HG02588 (cell line): Measurements from ENCODE around the gene PXMP4.
"Not testable (repeated sequence)": the region's sequence is repeated elsewhere in the genome, so short reads cannot be mapped to it uniquely, and the experiment has no call there.

Experiments
- ATAC-seq: cut with Tn5 transposase; IDR thresholded peaks from one replicate; pipeline ENCODE4 v1.9.1; 2021; ENCODE audit warnings: mild to moderate bottlenecking, moderate library complexity; ENCODE audit not compliant: unreplicated experiment

The PXMP4 gene, protein sequence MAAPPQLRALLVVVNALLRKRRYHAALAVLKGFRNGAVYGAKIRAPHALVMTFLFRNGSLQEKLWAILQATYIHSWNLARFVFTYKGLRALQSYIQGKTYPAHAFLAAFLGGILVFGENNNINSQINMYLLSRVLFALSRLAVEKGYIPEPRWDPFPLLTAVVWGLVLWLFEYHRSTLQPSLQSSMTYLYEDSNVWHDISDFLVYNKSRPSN

DNA sequence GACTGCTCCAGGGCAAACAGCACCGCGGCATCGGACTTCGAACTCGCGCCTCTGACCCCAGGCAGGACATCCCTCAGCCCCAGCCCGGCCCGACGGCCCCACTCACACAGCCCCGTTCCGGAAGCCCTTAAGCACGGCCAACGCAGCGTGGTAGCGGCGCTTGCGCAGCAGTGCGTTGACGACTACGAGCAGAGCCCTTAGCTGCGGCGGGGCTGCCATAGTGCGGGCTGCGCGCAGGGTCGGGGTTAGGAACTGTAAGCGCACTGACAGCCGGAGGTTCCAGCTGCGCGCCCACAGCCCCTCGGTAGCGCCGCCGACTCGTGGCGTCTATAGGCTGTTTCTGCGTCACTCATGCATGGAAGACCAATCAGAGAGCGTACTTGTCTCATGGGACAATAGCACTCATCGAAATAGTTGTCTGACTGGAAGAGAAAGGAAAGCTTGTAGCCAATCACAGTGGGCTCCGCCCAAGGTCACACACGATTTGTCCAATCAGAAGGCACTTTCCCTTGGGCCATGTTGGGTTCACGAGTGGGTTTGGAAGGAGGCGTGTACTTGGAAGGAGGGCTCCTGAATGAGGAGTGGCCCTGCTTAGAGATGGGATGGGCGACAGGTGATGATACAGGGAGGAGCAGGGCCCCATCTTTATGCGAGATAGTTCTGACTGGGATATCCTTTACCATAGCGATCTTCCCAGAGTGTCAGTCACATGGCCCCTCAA, at the start of gene PXMP4:
TSS of gene PXMP4 (minus strand) at position 322 of the 721 bp plus-strand sequence. CDS start at position 219, 103 bp downstream.
- ATAC-seq: peak; percentile 93

DNA sequence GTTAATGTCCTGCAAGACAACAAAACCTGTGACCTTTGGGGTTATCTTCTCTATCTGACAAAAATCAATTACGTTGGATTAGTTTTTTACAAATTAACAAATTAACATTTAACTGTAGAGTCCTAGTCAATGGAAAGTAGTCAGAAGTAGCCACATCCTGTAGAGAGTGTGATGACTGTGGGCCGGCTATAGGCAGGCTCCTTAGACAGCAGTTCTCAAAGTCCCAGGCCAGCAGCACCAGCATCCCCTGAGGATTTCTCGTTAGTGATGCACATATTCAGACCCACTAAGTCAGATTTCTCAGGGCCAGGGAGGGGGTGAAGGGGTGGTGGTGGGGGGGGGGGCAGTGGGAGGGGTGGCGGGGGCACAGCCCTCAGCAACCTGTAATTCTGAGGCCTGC, 48.9 kb upstream of the PXMP4 start:
- no peak for ATAC-seq

DNA sequence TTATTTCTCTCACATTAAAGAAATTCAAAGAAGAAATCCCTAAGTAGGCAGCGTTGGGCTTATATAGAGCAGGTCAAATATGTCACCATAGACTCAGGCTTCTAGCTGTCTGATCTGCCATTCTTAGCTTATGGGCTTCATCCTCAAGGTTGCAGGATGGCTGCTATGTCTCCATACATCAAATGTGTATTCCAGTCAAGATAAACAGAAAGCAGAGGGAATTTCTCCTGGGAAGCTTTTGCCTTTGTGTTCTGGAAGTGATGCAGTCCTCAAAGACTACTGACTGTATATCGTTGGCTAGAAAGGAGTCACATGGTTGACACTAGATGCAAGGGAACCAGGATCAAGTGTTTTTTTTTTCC, 47.6 kb upstream of the PXMP4 start:
- ATAC-seq: no peak

DNA sequence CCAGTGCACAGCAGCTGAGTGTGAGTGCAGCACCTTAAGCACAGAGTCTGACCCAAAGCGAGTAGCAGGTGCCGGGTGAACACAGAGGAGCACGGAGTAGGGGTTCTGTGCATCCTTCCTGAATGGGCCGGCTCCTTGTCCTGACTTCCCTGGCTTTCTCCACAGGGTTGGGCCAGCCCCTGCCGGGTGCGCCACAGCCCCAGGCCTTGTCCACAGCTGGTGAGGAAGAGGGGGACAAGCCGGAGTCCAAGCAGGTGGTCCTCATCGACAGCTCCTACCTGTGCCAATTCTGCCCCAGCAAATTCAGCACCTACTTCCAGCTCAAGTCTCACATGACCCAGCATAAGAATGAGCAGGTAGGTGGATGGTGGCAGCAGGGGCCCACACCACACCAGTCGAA, 46.6 kb upstream of the PXMP4 start:
- no peak for ATAC-seq

DNA sequence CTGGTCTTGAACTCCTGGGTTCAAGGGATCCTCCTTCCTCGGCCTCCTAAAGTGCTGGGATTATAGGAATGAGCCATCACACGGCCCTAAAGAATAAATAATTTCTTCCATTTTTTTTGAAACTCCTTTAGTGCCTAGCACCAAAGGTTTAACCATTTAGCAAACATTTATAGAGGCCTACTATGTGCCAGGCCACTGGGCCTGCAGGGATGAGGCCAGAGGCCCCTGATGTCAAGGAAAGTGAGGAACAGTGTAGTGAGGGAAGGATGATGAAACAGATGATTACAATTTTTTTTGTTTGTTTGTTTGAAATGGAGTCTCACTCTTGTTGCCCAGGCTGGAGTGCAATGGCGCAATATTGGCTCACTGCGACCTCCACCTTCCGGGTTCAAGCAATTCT, 45.5 kb upstream of the PXMP4 start:
- no peak for ATAC-seq

DNA sequence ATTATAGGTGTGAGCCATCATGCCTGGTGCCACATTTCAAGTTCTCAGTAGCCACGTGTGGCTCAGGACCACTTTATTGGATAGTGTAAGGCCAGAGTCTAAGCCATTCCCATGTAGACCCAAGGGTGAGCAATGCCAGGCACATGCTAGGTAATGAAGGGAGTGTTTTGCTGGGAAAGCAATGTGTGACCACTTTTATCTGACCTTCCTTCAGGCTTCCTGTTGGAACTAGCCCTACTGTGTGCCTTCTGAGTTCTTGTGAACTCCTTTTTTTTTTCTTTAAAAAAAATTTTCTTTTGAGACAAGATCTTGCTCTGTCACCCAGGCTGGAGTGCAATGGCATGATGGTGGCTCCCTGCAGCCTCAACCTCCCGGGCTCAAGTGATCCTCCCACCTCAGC, 45.0 kb upstream of the PXMP4 start:
- no peak for ATAC-seq

DNA sequence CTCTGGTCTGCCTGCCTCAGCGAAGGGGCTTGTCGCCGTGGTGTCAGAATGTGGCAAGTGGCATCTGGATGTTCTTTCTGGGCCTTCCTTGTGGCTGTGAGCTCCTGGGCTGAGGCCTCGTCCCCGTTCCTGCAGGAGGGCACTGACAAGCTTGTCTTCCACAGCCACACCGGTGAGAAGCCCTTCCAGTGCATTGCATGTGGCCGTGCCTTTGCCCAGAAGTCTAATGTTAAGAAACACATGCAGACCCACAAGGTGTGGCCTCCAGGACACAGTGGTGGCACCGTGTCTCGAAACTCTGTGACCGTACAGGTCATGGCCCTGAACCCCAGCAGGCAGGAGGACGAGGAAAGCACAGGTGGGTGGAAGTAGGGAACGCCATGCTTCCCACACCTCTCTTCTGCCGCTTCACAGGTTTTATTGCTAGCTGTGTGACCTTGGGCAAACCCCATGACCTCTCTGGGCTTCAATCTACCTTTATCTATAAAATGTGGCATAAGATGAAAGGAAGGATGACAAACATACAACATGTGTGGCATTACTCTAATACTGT, 41.7 kb upstream of the PXMP4 start:
- no peak for ATAC-seq

DNA sequence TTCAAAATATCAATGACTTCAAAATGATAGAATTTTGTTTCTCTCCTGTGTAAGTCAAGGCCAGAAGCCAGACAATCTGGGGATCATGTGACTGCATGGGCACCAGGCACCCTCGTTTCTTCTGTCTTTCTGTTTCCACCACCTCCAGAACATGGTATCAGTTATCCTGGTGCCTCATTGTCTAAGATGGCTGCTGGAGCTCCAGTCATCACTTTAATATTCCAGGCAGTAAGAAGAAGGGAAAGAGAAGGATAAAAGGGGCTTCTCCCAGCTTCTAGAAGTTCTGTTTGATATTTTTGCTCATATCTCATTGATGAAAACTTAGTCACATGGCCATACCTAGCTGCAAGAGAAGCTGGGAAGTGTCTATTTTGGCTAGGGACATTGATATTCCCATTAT, 37.3 kb upstream of the PXMP4 start:
- no peak for ATAC-seq

DNA sequence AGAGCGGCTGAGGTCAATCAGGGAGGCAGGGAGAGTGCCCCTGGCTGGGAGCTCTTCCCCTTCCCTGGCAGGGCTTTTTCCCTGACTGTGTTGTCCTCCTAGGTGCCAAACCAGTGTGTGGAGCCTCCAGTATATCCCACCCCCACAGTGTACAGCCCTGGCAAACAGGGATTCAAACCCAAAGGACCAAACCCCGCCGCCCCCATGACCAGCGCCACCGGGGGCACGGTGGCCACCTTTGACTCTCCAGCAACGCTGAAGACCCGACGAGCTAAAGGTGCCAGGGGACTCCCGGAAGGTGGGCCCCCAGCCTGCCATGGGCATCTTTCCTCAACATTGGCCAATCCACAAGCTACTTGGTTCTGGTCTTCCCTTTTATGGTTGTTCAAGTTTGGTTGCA, 36.9 kb upstream of the PXMP4 start:
- ATAC-seq: no peak

DNA sequence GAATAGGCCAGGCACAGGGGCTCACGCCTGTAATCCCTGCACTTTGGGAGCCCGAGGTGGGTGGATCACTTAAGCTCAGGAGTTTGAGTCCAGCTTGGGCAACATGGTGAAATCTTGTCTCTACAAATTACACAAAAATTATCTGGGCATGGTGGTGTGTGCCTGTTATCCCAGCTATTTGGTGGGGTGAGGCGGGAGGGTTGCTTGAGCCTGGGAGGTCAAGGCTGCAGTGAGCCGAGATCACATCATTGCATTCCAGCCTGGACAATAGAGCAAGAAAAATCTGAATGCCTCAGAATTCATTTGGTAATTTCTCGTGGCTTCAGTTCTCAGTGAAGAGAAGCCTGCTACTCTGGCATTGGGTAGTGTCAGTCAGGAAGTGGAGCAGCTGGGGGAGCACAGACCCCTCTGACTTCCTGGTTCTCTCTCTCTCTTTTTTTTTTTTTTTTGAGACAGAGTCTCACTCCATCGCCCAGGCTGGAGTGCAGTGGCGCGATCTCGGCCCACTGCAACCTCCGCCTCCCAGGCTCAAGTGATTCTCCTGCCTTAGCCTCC, 35.9 kb upstream of the PXMP4 start:
- ATAC-seq: not testable (repeated sequence)

DNA sequence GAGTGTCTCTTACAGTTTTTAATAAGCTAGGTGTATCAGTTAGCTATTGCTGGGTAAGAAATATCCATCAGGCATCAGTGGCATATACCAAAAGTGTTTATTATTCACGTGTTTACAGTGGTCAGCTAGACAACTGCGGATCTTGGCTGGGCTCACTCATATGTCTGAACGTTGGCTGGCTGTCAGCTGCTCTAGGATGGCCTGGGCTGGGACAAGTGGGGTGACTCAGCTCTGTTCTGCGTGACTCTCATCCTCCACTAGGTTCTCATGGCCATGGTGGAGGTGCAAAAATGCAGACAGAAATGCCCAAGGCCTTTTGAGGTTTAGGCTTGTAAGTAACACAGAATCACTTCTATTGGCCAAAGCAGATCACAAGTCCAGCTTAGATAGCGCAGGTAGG, 33.7 kb upstream of the PXMP4 start:
- no peak for ATAC-seq

DNA sequence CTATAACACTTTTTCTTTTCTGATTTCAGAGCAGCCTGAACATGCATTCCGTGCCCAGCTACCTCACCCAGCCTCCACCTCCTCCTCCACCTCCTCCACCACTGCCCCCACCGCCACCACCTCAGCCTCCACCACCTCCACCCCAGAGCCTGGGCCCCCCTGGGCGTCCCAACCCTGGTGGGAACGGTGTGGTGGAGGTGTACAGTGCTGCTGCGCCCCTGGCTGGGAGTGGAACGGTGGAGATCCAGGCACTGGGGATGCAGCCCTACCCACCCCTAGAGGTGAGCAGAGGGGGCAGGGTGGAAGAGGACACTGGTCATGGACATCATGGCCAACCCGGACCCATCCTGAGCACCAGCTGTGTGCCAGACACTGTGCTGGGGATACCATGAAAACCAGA, 33.0 kb upstream of the PXMP4 start:
- ATAC-seq: no peak

DNA sequence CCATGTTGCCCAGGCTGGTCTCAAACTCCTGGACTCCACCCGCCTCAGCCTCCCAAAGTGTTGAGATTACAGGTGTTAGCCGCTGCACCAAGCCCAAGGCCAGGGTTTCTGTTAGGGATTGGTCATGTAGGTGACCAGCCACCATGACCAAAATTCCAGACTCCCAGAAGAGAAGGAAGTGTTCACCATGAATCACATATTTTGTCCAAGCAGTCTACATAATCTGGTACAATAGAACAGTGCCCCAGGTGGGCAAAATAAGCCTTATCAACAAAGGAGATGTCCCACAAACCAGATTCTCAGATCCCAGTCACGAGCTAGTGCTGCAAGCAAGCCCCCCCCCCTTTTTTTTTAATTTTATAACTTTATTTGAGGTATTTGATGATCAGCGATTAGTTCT, 31.7 kb upstream of the PXMP4 start:
- no peak for ATAC-seq

DNA sequence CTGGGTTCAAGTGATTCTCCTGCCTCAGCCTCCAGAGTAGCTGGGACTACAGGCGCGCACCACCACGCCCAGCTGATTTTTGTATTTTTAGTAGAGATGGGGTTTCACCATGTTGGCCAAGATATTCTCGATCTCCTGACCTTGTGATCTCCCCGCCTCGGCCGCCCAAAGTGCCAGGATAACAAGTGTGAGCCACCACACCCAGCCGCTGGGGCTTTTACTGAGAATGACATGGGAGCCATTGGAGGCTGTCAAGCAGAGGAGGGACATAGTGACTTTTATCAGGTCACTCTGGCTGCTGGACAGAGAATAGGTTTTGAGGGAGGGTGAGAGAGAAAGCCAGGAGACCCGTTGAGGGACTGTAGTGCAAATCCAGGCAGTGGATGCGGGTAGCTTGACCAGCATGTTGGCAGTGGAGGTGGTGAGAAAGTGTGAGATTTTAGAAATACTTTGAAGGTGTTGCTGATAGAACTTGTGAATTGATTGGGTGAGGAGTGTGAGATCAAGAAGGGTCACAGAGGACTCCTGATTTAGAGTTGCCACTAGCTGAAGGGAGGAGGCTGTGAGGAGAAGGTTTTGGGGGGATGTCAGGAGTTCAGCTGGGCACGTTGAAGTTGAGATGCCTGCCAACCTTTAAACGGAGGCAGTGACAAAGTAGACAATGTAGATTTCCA, 26.4 kb upstream of the PXMP4 start:
- no peak for ATAC-seq

DNA sequence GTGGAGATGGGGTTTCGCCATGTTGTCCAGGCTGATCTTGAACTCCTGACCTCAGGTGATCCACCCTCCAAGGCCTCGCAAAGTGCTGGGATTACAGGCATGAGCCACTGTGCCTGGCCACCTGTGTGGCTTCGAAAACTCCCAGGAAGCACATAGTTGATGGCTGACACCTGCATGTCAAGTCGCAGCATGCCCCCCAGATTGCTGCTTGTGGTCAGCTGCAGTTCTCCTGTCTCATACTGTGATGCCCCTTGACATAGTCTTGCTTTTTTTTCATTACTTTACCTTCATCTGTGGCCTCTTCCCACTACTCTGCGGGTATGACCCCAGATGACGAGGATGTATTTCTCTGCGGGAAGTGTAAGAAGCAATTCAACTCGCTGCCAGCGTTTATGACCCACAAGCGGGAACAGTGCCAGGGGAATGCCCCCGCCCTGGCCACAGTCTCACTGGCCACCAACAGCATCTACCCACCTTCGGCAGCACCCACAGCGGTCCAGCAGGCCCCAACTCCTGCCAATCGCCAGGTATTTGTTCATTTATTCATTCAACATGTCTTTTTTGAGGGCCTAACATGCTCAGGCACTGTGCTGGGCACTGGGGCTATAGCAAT, 24.8 kb upstream of the PXMP4 start:
- no peak for ATAC-seq

DNA sequence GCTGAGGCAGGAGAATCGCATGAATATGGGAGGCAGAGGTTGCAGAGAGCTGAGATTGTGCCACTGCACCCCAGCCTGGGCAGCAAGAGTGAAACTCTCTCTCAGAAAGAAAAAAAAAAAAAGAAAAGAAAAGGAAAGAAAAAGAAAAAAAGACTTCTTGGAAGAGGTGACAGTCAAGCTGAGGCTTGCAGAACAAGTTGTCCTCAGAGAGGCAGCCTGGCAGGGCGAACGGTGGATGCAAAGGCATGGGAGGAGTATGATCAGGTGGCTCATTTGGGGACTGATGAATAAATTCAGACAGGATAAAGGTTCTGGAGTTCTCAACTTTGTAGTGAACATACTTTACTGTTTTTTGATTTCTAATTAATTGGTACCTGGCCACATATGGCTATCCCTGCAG, 24.1 kb upstream of the PXMP4 start:
- no peak for ATAC-seq

DNA sequence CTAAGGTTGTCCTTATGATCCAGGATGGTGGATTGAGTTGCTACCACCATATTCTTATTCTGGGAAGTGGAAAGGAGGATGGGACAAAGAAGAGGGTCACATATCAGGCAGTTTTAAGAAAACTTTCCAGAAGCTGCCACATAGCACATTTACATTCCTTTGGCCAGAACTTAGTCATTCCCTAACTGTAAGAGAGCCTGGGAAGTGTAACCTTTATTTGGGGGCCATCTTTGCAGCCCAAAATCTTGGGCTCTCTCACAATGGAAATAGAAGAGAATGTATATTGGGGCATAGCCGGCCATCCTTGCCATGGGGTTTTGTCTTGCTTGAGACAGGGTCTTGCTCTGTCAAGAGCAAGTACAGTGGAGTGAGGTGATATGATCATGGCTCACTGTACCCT, 20.1 kb upstream of the PXMP4 start:
- no peak for ATAC-seq

DNA sequence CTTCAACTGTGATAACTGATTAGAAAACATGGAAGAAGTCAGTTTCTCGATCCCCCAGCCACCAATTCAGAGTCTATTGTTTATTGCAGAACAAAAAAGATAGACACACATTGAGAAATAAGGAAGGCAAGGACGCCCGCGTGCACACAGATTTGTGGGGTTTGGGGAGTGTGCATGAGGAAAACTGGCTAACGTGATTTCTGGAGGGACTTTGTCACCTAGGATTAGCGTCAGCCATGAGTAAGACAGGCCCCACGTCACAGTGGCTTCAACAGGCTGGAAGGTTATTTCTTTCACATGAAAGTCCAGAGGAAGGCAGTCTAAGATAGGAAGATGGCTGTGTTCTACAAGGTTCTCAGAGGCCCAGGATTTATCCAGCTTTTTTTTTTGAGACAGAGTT, 19.4 kb upstream of the PXMP4 start:
- no peak for ATAC-seq

DNA sequence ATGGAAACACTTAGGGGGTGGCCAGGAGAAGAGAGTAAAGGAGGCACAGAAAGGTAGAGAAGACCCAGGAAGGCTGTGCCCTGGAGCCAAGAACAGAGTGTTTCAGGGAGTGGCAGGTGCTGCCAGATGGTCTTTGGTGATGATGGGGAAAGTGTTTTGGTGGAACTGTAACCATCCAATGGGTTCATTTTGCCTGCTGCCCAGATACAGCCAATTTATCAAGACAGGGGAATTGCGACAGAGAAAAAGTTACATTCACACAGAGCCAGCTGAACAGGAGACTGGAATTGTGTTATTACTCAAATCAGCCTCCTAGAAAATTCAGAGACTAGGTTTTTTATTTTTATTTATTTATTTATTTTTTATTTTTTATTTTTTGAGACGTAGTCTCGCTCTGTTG, 16.9 kb upstream of the PXMP4 start:
- ATAC-seq: no peak

DNA sequence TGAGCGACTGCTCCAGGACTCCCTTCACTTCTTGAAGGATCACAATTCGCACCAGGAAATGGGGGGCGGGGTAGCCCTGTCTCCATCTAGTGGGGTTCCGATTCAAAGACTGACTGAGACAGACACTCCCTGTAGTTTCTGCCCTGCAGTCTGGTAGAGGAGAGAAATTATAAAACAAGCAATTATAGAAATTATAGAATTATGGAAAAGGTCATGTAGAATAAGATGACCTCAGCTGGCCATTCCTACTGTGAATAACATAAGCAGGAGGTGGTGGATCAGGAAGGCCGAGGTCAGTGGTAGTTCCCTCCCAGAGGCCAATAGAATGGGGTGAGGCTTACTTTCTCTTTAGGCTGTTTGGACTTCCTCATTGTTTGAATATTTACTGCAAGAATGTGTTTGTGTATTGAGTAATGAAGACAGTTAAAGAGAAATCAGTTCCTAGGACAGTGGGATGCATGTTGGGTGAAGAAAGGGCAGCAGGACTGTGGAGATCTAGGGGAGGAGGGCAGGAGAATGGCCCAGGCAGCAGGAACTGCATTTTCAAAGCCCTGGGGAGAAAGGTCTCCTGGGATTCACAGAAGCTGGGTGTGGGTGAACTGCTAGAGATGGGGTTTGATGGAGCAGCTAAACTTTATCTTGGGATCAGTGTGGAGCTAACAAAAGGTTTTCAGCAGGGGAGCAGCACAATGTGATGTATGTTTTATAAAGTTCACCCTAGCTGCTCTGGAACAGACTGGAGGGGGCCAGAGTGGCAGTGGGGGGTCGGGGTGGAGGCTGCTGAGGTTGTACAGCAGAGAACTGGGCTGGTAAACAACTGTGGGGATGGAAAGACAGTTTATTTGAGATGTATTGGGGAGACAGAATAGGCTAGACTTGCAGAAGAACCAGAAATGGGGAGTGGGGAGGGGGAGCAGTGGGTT, 13.8 kb upstream of the PXMP4 start:
- no peak for ATAC-seq
